PC-9 (cell line): ENCODE results near the gene LRIG2. TPM values are rescaled to one million over a fixed set of nuclear protein-coding genes. Genes with fewer than 3 reads are reported as not detected.
"Not testable (repeated sequence)": the region's sequence is repeated elsewhere in the genome, so short reads cannot be mapped to it uniquely, and the experiment has no call there.

Source experiments
- BruUV-seq: library from RNA; stranded (reverse); fragments of 400-500 nt; replicated peaks from 2 replicates; lab custom pipeline; 2021; lab: Mats Ljungman, UMichigan
- CTCF ChIA-PET: fragments of 300-600 bp; sonication (Branson Sonifier 250); formaldehyde crosslinking; loops from one replicate; lab custom pipeline; 2022; ENCODE audit warnings: antibody characterized with exemption; lab: Charles Lee
- POLR2A ChIA-PET: fragments of 300-600 bp; sonication (Branson Sonifier 250); formaldehyde crosslinking; loops from one replicate; lab custom pipeline; 2022; ENCODE audit warnings: antibody characterized with exemption; ENCODE audit not compliant: unreplicated experiment; lab: Charles Lee
- DNase-seq, 2 experiments: peaks; one replicate each; pipeline versions ENCODE4 v3.0.0 to v3.0.0-alpha.2; 2015 to 2022; ENCODE audit warnings: mixed read lengths in 1 of 2
- H2AFZ ChIP-seq: fragments of 200-600 bp; sonication (generic); 2 replicates; pipeline ENCODE4 v1.8.1; 2017; ENCODE audit warnings: antibody characterized with exemption
- H3F3A ChIP-seq: fragments of 200-600 bp; sonication (generic); 2 replicates; pipeline ENCODE4 v1.8.1; 2017; ENCODE audit warnings: antibody characterized with exemption, mild to moderate bottlenecking, low read depth; ENCODE audit not compliant: insufficient read depth
- H3K27ac ChIP-seq: fragments of 200-600 bp; sonication (generic); 2 replicates; pipeline ENCODE4 v1.6.1; 2016; ENCODE audit warnings: mixed run types
- H3K27me3 ChIP-seq: fragments of 200-600 bp; sonication (generic); 2 replicates; pipeline ENCODE4 v1.6.1; 2016; ENCODE audit warnings: low read depth, mixed run types; ENCODE audit not compliant: insufficient read depth
- H3K36me3 ChIP-seq: fragments of 200-600 bp; sonication (generic); 2 replicates; pipeline ENCODE4 v1.6.1; 2016; ENCODE audit warnings: low read depth, mixed run types
- H3K4me1 ChIP-seq: fragments of 200-600 bp; sonication (generic); replicated peaks from 2 replicates; pipeline ENCODE4 v1.6.1; 2016; ENCODE audit warnings: mixed run types; ENCODE audit not compliant: insufficient read depth
- H3K4me2 ChIP-seq: fragments of 200-600 bp; sonication (generic); 2 replicates; pipeline ENCODE4 v1.6.1; 2017; ENCODE audit warnings: mixed run types
- H3K4me3 ChIP-seq: fragments of 200-600 bp; sonication (generic); 2 replicates; pipeline ENCODE4 v1.6.1; 2016; ENCODE audit warnings: mixed run types
- H3K79me2 ChIP-seq: fragments of 200-600 bp; sonication (generic); 2 replicates; pipeline ENCODE4 v1.6.1; 2017; ENCODE audit warnings: low read depth, mixed run types
- H3K9me2 ChIP-seq: fragments of 200-600 bp; sonication (generic); 2 replicates; pipeline ENCODE4 v1.8.1; 2017; ENCODE audit warnings: mild to moderate bottlenecking; ENCODE audit not compliant: insufficient read depth
- H3K9me3 ChIP-seq: fragments of 200-600 bp; sonication (generic); 2 replicates; pipeline ENCODE4 v1.8.1; 2016; ENCODE audit warnings: low read depth; ENCODE audit not compliant: insufficient read depth
- H4K20me1 ChIP-seq: fragments of 200-600 bp; sonication (generic); 2 replicates; pipeline ENCODE4 v1.8.1; 2017; ENCODE audit not compliant: insufficient read depth
- EZH2 ChIP-seq: fragments of 200-600 bp; sonication (generic); IDR thresholded peaks from 2 replicates; pipeline ENCODE4 v1.8.0; 2017; ENCODE audit warnings: antibody characterized with exemption, low read depth
- intact Hi-C: fragments of 100-400 bp; cut with micrococcal nuclease; formaldehyde crosslinking; loops from one replicate; pipeline ENCODE4 v1.10.0; 2022; ENCODE audit not compliant: unreplicated experiment
- total RNA-seq: library from RNA; stranded (reverse); gene quantifications from 2 replicates; pipeline ENCODE4 v1.2.3, GENCODE V29; 2021
- TF ChIP-seq, protein P1 (sequence below): fragments of 200-600 bp; sonication (generic); conservative IDR thresholded peaks from 2 replicates; pipeline ENCODE4 v1.6.1; 2017; ENCODE audit warnings: mixed run types, antibody characterized with exemption, mild to moderate bottlenecking, moderate library complexity

Gene LRIG2
- total RNA-seq, 1 experiment from 2014 or later, result 10.6 TPM

DNA sequence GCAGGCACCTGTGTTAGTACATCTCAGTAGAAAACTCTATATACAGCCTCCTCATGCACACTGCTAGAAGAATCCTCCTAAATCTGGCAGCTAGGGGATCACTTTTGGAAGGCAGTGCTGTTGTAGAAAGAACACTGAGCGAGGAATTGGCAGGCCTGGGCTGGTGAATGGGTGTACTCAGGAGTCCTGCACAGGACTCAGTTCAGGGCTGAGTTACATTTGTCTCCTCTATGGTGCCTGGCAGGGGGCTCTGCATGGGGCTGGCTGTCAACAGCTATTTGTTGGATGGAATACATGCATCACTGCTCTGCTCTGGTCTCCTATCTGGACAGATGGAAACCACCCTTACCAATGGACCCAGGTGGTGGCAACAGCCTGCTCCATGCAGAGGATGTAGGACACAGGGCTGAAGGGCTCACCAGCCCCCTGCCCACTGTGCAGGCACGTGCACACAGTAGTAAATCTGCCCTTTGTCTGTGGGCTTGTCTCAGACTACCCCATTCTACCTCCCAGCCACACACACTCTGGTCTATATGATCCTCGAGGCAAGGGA is 74.2 kb downstream of the LRIG2 start:
- no peaks in the 10 kb centered on the region for H3K9me2 ChIP-seq
- H2AFZ ChIP-seq, result no peak overlapping the region
- no peak for DNase-seq
- H3K79me2 ChIP-seq, result no peaks in the 10 kb centered on the region
- CTCF ChIA-PET, result interaction anchor here (0.5 kb wide), 1 partner anchor 531 kb away, joined by 9 read pairs; no protein-coding TSS in a partner anchor
- POLR2A ChIA-PET, result no interaction called here
- intact Hi-C loops, result no loop called here
- BruUV-seq, result no TSS peak
- peaks cover 10% of the 10 kb centered on the region; the same call in 1 of the 2 replicates for H3F3A ChIP-seq
- H3K4me2 ChIP-seq, result no peak overlapping the region
- no peak for TF ChIP-seq EZH2
- TF ChIP-seq, protein P1, sequence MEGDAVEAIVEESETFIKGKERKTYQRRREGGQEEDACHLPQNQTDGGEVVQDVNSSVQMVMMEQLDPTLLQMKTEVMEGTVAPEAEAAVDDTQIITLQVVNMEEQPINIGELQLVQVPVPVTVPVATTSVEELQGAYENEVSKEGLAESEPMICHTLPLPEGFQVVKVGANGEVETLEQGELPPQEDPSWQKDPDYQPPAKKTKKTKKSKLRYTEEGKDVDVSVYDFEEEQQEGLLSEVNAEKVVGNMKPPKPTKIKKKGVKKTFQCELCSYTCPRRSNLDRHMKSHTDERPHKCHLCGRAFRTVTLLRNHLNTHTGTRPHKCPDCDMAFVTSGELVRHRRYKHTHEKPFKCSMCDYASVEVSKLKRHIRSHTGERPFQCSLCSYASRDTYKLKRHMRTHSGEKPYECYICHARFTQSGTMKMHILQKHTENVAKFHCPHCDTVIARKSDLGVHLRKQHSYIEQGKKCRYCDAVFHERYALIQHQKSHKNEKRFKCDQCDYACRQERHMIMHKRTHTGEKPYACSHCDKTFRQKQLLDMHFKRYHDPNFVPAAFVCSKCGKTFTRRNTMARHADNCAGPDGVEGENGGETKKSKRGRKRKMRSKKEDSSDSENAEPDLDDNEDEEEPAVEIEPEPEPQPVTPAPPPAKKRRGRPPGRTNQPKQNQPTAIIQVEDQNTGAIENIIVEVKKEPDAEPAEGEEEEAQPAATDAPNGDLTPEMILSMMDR, result no peak
- no peak overlapping the region for H3K27ac ChIP-seq
- no peaks in the 10 kb centered on the region for H4K20me1 ChIP-seq
- H3K27me3 ChIP-seq, result no peaks in the 10 kb centered on the region
- no peaks in the 10 kb centered on the region for H3K9me3 ChIP-seq
- no peak overlapping the region for H3K4me3 ChIP-seq
- peaks cover 1% of the 10 kb centered on the region for H3K4me1 ChIP-seq
- H3K36me3 ChIP-seq, result no peaks in the 10 kb centered on the region

DNA sequence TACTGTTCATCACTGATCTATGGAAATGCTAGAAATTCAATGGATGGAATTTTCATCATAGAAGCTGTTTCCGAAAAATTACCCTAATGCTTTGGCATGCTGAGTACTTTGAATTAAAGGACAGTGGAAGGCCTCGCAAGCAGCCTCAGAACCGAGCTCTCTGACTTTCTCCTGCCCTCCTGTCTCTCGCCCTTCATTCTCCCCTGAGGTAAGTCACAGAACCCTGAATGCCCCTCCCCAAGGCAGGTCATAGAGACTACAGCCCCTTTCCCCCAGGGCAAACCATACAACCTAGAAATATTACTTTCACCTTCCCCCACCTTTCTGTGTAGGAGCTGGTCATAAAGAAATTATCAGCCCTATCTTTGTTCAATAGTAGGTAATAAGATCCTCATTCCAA is 74.8 kb downstream of the LRIG2 start:
- Histone ChIP-seq H3K9me3 (no peaks in the 10 kb centered on the region), H3K27ac (no peak overlapping the region), H3K27me3 (no peaks in the 10 kb centered on the region), H3K4me2 (no peak overlapping the region), H3K9me2 (no peaks in the 10 kb centered on the region), H3K79me2 (no peaks in the 10 kb centered on the region), H3K36me3 (no peaks in the 10 kb centered on the region), H3K4me1 (no peaks in the 10 kb centered on the region), H2AFZ (no peak overlapping the region), H3K4me3 (no peak overlapping the region), H3F3A (peaks cover 10% of the 10 kb centered on the region; the same call in 1 of the 2 replicates), H4K20me1 (no peaks in the 10 kb centered on the region)
- ChIA-PET CTCF (no interaction called here), POLR2A (no interaction called here)
- DNase-seq, result no peak
- no TSS peak for BruUV-seq
- intact Hi-C loops, result no loop called here
- TF ChIP-seq, protein P1, result no peak

DNA sequence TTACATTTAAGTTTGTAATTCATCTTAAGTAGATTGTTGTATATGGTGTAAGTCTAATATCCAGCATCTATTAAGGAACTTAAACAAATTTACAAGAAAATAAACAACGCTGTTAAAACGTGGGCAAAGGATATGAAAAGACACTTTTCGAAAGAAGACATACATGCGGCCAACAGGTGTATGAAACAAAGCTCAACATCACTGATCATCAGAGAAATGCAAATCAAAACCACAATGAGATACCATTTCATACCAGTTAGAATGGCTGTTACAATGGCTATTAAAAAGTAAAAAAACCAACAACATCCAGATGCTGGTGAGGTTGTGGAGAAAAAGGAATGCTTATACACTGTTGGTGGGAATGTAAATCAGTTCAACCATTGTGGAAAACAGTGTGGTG is 77.5 kb downstream of the LRIG2 start:
- intact Hi-C loops, H3K9me3 ChIP-seq, H3K79me2 ChIP-seq, H3F3A ChIP-seq, H2AFZ ChIP-seq, BruUV-seq, POLR2A ChIA-PET, H4K20me1 ChIP-seq, H3K4me1 ChIP-seq, H3K9me2 ChIP-seq, CTCF ChIA-PET, H3K27ac ChIP-seq, H3K4me3 ChIP-seq, H3K36me3 ChIP-seq, DNase-seq, H3K27me3 ChIP-seq, H3K4me2 ChIP-seq: not testable (repeated sequence)
